ENCODE measurements around the gene ELMO1. TPM values are rescaled to one million over a fixed set of nuclear protein-coding genes. Genes with fewer than 3 reads are reported as not detected.
"Not testable (repeated sequence)": the region's sequence is repeated elsewhere in the genome, so short reads cannot be mapped to it uniquely, and the experiment has no call there.

ELMO1 gene
- total and polyA plus RNA-seq, 11 donors = 6.9 to 38.6 (median 14.7) TPM

DNA sequence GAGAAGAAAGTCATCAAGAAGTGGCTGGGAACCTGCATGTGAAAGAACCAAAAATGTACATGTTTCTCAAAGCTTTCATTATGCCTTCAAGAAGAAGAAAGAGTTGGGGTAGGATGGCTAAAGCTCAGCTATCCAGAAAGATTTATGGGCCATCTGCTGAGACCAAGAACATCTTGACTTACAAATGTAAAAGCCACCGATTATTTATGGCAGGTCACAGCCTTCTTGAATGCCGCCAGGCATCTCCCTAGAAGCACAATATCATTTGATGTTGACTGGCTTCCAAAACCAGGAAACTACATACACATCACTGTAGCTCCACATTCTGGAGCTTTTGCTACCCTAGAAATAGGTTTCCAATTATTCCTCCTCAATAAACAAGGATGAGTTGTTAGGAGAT lies 470.2 kb downstream of the ELMO1 start:
- Histone ChIP-seq H3K9me3 (no peaks in the 10 kb centered on the region), H3K27me3 (no peaks in the 10 kb centered on the region), H3K4me1 (peaks cover 0 to 7% (median 0%) of the 10 kb centered on the region in 12 donors), H3K27ac (no peak overlapping the region), H3K36me3 (peaks cover 0 to 10% (median 0%) of the 10 kb centered on the region in 9 donors), H3K4me3 (no peak overlapping the region)
- 90 to 100% (median 94%) methylated on average over 2 of the region's 2 CpGs for WGBS, 4 donors
- TF ChIP-seq POLR2A (IDR thresholded peaks at IDR 0.05) = no peak
- TF ChIP-seq, protein P1, sequence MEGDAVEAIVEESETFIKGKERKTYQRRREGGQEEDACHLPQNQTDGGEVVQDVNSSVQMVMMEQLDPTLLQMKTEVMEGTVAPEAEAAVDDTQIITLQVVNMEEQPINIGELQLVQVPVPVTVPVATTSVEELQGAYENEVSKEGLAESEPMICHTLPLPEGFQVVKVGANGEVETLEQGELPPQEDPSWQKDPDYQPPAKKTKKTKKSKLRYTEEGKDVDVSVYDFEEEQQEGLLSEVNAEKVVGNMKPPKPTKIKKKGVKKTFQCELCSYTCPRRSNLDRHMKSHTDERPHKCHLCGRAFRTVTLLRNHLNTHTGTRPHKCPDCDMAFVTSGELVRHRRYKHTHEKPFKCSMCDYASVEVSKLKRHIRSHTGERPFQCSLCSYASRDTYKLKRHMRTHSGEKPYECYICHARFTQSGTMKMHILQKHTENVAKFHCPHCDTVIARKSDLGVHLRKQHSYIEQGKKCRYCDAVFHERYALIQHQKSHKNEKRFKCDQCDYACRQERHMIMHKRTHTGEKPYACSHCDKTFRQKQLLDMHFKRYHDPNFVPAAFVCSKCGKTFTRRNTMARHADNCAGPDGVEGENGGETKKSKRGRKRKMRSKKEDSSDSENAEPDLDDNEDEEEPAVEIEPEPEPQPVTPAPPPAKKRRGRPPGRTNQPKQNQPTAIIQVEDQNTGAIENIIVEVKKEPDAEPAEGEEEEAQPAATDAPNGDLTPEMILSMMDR (IDR thresholded peaks at IDR 0.05) = no peak
- intact Hi-C loops (cut with DNase I) = no loop called here
- DNase-seq (no peak), ATAC-seq (no peak)

DNA sequence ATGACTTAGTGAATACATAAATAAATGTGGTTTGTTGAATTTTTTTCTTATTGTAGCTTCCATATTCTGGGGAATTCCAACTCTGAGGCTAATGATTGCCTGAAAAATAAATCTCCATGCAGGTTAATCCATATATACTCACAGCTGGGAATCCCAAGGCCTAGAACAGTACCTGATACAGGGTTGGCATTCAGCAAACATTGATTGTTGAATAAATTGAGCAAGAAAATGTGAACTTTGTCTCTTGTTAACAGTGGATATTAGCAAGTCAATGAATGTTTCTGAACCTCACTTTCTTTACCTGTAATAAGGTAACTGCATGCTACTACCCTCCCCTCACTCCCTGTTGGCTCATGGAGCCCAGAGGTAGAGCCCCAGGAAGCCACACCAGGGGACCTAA lies 470.8 kb downstream of the ELMO1 start:
- intact Hi-C loops (cut with DNase I) = no loop called here
- no peaks in the 10 kb centered on the region for H3K9me3 ChIP-seq
- no peak overlapping the region for H3K4me3 ChIP-seq
- H3K27me3 ChIP-seq = no peaks in the 10 kb centered on the region
- no peak overlapping the region for H3K27ac ChIP-seq
- ATAC-seq = no peak
- no peak for DNase-seq
- H3K4me1 ChIP-seq = peaks cover 0 to 7% (median 0%) of the 10 kb centered on the region in 12 donors
- H3K36me3 ChIP-seq = peaks cover 0 to 10% (median 0%) of the 10 kb centered on the region in 9 donors
- no peak for TF ChIP-seq POLR2A (IDR thresholded peaks at IDR 0.05)
- TF ChIP-seq, protein P1 (IDR thresholded peaks at IDR 0.05) = no peak

DNA sequence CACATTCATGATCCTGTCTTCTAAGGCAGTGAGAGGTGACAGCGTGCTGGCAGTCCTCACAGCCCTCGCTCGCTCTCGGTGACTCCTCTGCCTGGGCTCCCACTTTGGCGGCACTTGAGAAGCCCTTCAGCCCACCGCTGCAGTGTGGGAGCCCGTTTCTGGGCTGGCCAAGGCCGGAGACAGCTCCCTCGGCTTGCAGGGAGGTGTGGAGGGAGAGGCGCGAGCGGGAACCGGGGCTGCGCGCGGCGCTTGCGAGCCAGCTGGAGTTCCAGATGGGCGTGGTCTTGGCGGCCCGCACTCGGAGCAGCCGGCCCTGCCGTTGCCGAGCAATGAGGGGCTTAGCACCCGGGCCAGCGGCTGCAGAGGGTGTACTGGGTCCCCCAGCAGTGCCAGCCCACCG lies 475.1 kb downstream of the ELMO1 start:
- DNase-seq, ATAC-seq, H3K4me3 ChIP-seq: not testable (repeated sequence)

DNA sequence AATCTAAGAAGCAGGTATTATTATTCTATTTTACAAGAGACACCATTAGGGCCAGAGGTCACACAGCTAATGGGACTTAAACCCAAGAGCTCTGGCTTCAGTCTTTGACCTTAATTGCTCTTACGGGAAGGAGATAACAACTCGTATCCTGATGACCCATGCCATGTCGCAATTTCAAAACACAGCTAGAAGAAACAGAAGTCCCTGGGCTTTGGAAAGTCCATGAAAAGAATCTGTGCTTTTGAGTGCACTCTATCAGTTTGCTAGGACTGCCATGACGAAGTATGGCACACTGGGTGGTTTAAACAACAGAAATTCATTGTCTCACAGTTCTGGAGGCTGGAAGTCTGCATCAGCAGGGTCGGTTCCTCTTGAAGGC lies 476.5 kb downstream of the ELMO1 start:
- DNase-seq (no peak), ATAC-seq (peak in 2 of 4 donors; percentile 19 to 36)
- no peaks in the 10 kb centered on the region for H3K9me3 ChIP-seq
- peaks cover 0 to 47% (median 3%) of the 10 kb centered on the region in 12 donors for H3K4me1 ChIP-seq
- 64 to 78% (median 67%) methylated on average over 5 of the region's 5 CpGs for WGBS, 4 donors
- H3K4me3 ChIP-seq = no peak overlapping the region
- TF ChIP-seq, protein P1 (IDR thresholded peaks at IDR 0.05) = no peak
- no peak for TF ChIP-seq POLR2A (IDR thresholded peaks at IDR 0.05)
- intact Hi-C loops (cut with DNase I) = no loop called here
- H3K27ac ChIP-seq = no peak overlapping the region
- no peaks in the 10 kb centered on the region for H3K36me3 ChIP-seq
- H3K27me3 ChIP-seq = no peaks in the 10 kb centered on the region

More for the DNA sequence above, 475.1 kb downstream of the ELMO1 start:
- H3K36me3 ChIP-seq; H3K27me3 ChIP-seq; H3K27ac ChIP-seq; intact Hi-C loops (cut with DNase I); H3K9me3 ChIP-seq: not testable (repeated sequence)
- WGBS, 4 donors = 96 to 97% (median 97%) methylated on average over 23 to 28 of the region's 28 CpGs
- H3K4me1 ChIP-seq = peaks cover 0 to 39% (median 0%) of the 10 kb centered on the region in 12 donors

DNA sequence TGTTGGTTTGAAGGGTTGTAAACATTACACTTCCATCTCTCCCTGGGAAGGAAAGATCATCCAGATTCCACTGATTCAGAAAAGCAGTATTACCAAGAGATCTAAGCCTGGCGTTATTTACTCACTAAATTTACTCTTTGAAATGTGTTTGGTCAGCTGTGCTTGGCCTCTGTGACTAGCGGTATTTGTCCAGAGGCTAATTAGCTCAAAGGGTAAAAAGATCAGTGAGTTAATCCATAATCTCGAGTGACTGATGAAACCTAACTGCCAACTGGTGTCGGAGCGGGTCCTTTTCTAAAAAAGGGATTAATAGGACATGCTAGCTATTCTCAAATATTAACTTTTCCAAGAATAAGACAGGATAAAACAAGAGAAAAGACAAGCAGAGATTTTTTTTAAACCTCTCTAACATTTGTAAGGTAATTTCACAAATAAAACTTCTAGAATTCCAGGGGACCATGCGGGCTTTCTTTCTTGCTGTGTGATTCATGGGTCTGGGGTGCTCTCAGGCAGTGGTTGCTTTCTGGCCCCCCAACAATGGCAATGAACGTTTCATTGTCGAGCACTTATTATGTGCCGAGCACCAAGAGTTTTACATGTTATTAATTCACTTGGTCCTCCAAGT lies 477.0 kb downstream of the ELMO1 start:
- H3K36me3 ChIP-seq = no peaks in the 10 kb centered on the region
- intact Hi-C loops (cut with DNase I) = no loop called here
- DNase-seq (no peak), ATAC-seq (no peak)
- peaks cover 0 to 47% (median 5%) of the 10 kb centered on the region in 12 donors for H3K4me1 ChIP-seq
- H3K4me3 ChIP-seq = no peak overlapping the region
- no peaks in the 10 kb centered on the region for H3K27me3 ChIP-seq
- H3K27ac ChIP-seq = no peak overlapping the region
- H3K9me3 ChIP-seq = no peaks in the 10 kb centered on the region
- WGBS, 4 donors = 81 to 91% (median 89%) methylated on average over 9 of the region's 9 CpGs
- TF ChIP-seq, protein P1 (IDR thresholded peaks at IDR 0.05) = no peak
- no peak for TF ChIP-seq POLR2A (IDR thresholded peaks at IDR 0.05)

Data from heart left ventricle (tissue), 16 donors.